ENCODE data around the gene SHKBP1. TPM values are rescaled to one million over a fixed set of nuclear protein-coding genes. Genes with fewer than 3 reads are reported as not detected.

Gene SHKBP1
- total and polyA plus RNA-seq, 8 donors = 15.8 to 102 (median 73.4) TPM

GRCh38 chr19:40600570-40601133, 24.0 kb downstream of the SHKBP1 start:
- H3K9me3 ChIP-seq = no peaks in the 10 kb centered on the region
- 3 to 12% (median 8%) methylated on average over 12 to 13 of the region's 13 CpGs for WGBS, 5 donors
- H3K4me1 ChIP-seq = peaks cover 61 to 91% (median 89%) of the 10 kb centered on the region in 4 donors
- no peak for TF ChIP-seq POLR2AphosphoS5 (IDR thresholded peaks at IDR 0.05)
- TF ChIP-seq EP300 (IDR thresholded peaks at IDR 0.05) = no peak
- no peak for TF ChIP-seq CTCF (IDR thresholded peaks at IDR 0.05)
- no peak for TF ChIP-seq POLR2A (IDR thresholded peaks at IDR 0.05)
- no peaks in the 10 kb centered on the region for H3K36me3 ChIP-seq
- H3K27ac ChIP-seq = peak overlapping the region; percentile 7 to 89 (median 72)
- H3K4me3 ChIP-seq = peak overlapping the region; percentile 53 to 59 (median 56)
- peaks cover 3 to 83% (median 48%) of the 10 kb centered on the region in 3 donors for H3K27me3 ChIP-seq
- intact Hi-C loops (cut with DNase I; ENCODE audit: low total_unique reads) = no loop called here
- peak in 1 of 2 donors; percentile 64 for DNase-seq

GRCh38 chr19:40601134-40601974, 24.7 kb downstream of the SHKBP1 start, which contains the start of gene LTBP4:
Gene LTBP4, plus strand, starts transcription at chr19:40601369. Its CDS starts 19 bp downstream, at chr19:40601388.
- WGBS, 5 donors = 0 to 1% (median 1%) methylated on average over 26 to 71 of the region's 82 CpGs
- Histone ChIP-seq H3K27me3 (peaks cover 3 to 86% (median 46%) of the 10 kb centered on the region in 3 donors), H3K9me3 (no peaks in the 10 kb centered on the region), H3K4me1 (peaks cover 69 to 98% (median 96%) of the 10 kb centered on the region in 4 donors), H3K36me3 (no peaks in the 10 kb centered on the region), H3K4me3 (peak within 1 kb of the TSS; percentile 53 to 59 (median 56)), H3K27ac (peak within 1 kb of the TSS; percentile 69 to 92 (median 89))
- peak in 1 of 2 donors; percentile 87 for DNase-seq
- intact Hi-C loops (cut with DNase I; ENCODE audit: low total_unique reads) = no loop called here
- TF ChIP-seq EP300 (IDR thresholded peaks at IDR 0.05) (no peak), CTCF (IDR thresholded peaks at IDR 0.05) (peak in 1 of 7 experiments; percentile 23)

GRCh38 chr19:40603071-40603388, 26.4 kb downstream of the SHKBP1 start:
- no peak for DNase-seq
- peak overlapping the region; percentile 82 to 92 (median 89) for H3K27ac ChIP-seq
- TF ChIP-seq POLR2AphosphoS5 (IDR thresholded peaks at IDR 0.05) (no peak), POLR2A (IDR thresholded peaks at IDR 0.05) (no peak)
- H3K36me3 ChIP-seq = no peaks in the 10 kb centered on the region
- no peaks in the 10 kb centered on the region for H3K9me3 ChIP-seq
- peaks cover 64 to 99% (median 90%) of the 10 kb centered on the region in 4 donors for H3K4me1 ChIP-seq
- intact Hi-C loops (cut with DNase I; ENCODE audit: low total_unique reads) = no loop called here
- H3K27me3 ChIP-seq = peaks cover under 1 to 79% (median 29%) of the 10 kb centered on the region in 3 donors
- 24 to 48% (median 32%) methylated on average over 2 of the region's 2 CpGs for WGBS, 5 donors
- H3K4me3 ChIP-seq = peak overlapping the region; percentile 47 to 59 (median 52)

GRCh38 chr19:40603389-40604170, 26.9 kb downstream of the SHKBP1 start:
- intact Hi-C loops (cut with DNase I; ENCODE audit: low total_unique reads) = no loop called here
- H3K4me3 ChIP-seq = peak overlapping the region; percentile 47 to 53 (median 50)
- peak overlapping the region; percentile 82 to 92 (median 89) for H3K27ac ChIP-seq
- H3K36me3 ChIP-seq = no peaks in the 10 kb centered on the region
- 1 to 2% (median 1%) methylated on average over 37 to 43 of the region's 43 CpGs for WGBS, 5 donors
- no peaks in the 10 kb centered on the region for H3K9me3 ChIP-seq
- TF ChIP-seq POLR2A (IDR thresholded peaks at IDR 0.05) (no peak), POLR2AphosphoS5 (IDR thresholded peaks at IDR 0.05) (peak; percentile 74 to 92 (median 81)), EP300 (IDR thresholded peaks at IDR 0.05) (peak; percentile 22), CTCF (IDR thresholded peaks at IDR 0.05) (no peak)
- H3K27me3 ChIP-seq = peaks cover 0 to 74% (median 25%) of the 10 kb centered on the region in 3 donors
- DNase-seq = peak; percentile 99
- peaks cover 60 to 98% (median 85%) of the 10 kb centered on the region in 4 donors for H3K4me1 ChIP-seq
